Osteoblast (primary cell): ENCODE measurements around the gene SKAP1. TPM values are rescaled to one million over a fixed set of nuclear protein-coding genes. Genes with fewer than 3 reads are reported as not detected.
"Not testable (repeated sequence)": the region's sequence is repeated elsewhere in the genome, so short reads cannot be mapped to it uniquely, and the experiment has no call there.

Source experiments
- DNase-seq: peaks from one replicate; pipeline ENCODE4 v3.0.0; 2011; ENCODE audit warnings: low spot score, mixed read lengths; ENCODE audit not compliant: insufficient read length; ENCODE audit errors: missing footprints
- H2AFZ ChIP-seq: 2 replicates; pipeline ENCODE4 v1.6.0; 2011; ENCODE audit warnings: mild to moderate bottlenecking, low read length
- H3K27ac ChIP-seq: 2 replicates; pipeline ENCODE4 v1.5.1; 2011; ENCODE audit warnings: mild to moderate bottlenecking, low read depth, low read length, moderate library complexity
- H3K27me3 ChIP-seq: 2 replicates; pipeline ENCODE4 v1.6.0; 2012; ENCODE audit warnings: mild to moderate bottlenecking, control low read depth, inconsistent platforms, low read length, moderate library complexity; ENCODE audit not compliant: insufficient read depth
- H3K36me3 ChIP-seq: 2 replicates; pipeline ENCODE4 v1.5.1; 2011; ENCODE audit warnings: mild to moderate bottlenecking, low read length, control low read depth, moderate library complexity; ENCODE audit not compliant: insufficient read depth
- H3K4me1 ChIP-seq: 2 replicates; pipeline ENCODE4 v1.5.1; 2011; ENCODE audit warnings: mild to moderate bottlenecking, low read length, control low read depth, moderate library complexity; ENCODE audit not compliant: insufficient read depth
- H3K4me2 ChIP-seq: 2 replicates; pipeline ENCODE4 v1.6.0; 2011; ENCODE audit warnings: mild to moderate bottlenecking, low read length; ENCODE audit not compliant: insufficient read depth
- H3K4me3 ChIP-seq: fragments of 200-600 bp; sonication (generic); 3 replicates; pipeline ENCODE4 v1.5.1; 2012; ENCODE audit warnings: mild to moderate bottlenecking, low read length, inconsistent platforms; ENCODE audit not compliant: insufficient read depth
- H3K79me2 ChIP-seq: 2 replicates; pipeline ENCODE4 v1.6.0; 2012; ENCODE audit warnings: mild to moderate bottlenecking, low read length, control low read depth, inconsistent platforms; ENCODE audit not compliant: insufficient read depth
- H3K9me3 ChIP-seq: 2 replicates; pipeline ENCODE4 v1.5.1; 2011; ENCODE audit warnings: low read depth, low read length, control low read depth
- H4K20me1 ChIP-seq: 2 replicates; pipeline ENCODE4 v1.6.0; 2012; ENCODE audit warnings: mild to moderate bottlenecking, low read length, control low read depth; ENCODE audit not compliant: insufficient read depth
- total RNA-seq: library from RNA; depleted of rRNA; stranded (reverse); fragments of >200 nt; gene quantifications from 2 replicates; pipeline ENCODE4 v1.2.3, GENCODE V29; 2012
- TF ChIP-seq, protein P1 (sequence below): IDR thresholded peaks from 2 replicates; pipeline ENCODE4 v1.5.1; 2011; ENCODE audit warnings: mild to moderate bottlenecking, low read depth, low read length, moderate library complexity; ENCODE audit errors: extremely low read depth

The SKAP1 gene
- total RNA-seq, 1 donor, result not detected

DNA sequence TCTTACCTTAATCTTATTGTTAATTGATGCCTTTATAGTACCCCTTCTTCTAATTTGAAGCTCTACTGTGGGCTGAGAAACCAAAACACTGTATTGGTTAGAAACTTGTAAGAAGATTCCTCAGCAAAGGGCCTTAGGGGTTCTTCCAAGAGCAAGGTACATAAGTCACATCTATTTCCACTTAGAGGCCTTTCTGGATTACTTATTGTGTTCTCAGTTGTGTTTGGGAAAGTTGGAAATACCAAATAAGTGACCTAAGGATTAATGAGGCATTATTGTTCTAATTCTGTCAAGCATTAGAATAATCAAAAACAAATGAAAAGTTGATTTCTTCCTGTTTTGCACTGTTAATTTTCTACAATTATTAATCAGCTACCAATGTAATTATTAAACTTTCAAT lies 85.8 kb downstream of the SKAP1 start:
- TF ChIP-seq, protein P1, sequence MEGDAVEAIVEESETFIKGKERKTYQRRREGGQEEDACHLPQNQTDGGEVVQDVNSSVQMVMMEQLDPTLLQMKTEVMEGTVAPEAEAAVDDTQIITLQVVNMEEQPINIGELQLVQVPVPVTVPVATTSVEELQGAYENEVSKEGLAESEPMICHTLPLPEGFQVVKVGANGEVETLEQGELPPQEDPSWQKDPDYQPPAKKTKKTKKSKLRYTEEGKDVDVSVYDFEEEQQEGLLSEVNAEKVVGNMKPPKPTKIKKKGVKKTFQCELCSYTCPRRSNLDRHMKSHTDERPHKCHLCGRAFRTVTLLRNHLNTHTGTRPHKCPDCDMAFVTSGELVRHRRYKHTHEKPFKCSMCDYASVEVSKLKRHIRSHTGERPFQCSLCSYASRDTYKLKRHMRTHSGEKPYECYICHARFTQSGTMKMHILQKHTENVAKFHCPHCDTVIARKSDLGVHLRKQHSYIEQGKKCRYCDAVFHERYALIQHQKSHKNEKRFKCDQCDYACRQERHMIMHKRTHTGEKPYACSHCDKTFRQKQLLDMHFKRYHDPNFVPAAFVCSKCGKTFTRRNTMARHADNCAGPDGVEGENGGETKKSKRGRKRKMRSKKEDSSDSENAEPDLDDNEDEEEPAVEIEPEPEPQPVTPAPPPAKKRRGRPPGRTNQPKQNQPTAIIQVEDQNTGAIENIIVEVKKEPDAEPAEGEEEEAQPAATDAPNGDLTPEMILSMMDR, result no peak
- Histone ChIP-seq H2AFZ (no peak overlapping the region), H3K79me2 (no peaks in the 10 kb centered on the region), H3K9me3 (no peaks in the 10 kb centered on the region), H3K27ac (no peak overlapping the region), H3K4me3 (no peak overlapping the region), H3K4me1 (no peaks in the 10 kb centered on the region), H3K36me3 (no peaks in the 10 kb centered on the region), H4K20me1 (no peaks in the 10 kb centered on the region), H3K27me3 (peaks cover 60% of the 10 kb centered on the region), H3K4me2 (no peak overlapping the region)
- DNase-seq, result no peak

DNA sequence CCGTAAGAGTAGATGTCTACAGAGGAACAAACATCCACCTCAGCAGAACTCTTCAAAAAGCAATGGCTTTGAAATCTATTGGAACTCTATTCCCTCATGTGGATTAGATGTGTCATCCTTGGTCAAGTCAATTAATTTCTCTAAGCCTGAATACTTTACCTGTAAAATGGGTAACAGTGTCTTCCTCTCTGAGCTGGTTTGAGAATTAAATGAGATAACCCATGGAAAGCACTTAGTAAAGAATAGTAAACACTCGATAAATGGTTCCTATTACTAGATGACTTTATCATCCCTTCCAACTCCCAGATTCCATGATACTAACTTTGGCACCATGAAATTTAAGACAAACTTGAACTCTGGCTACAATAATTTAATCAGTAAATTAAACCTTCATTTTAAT lies 89.1 kb downstream of the SKAP1 start:
- no peaks in the 10 kb centered on the region for H3K79me2 ChIP-seq
- no peaks in the 10 kb centered on the region for H3K9me3 ChIP-seq
- TF ChIP-seq, protein P1, result no peak
- no peaks in the 10 kb centered on the region for H3K36me3 ChIP-seq
- H2AFZ ChIP-seq, result no peak overlapping the region
- H4K20me1 ChIP-seq, result no peaks in the 10 kb centered on the region
- no peak overlapping the region for H3K4me3 ChIP-seq
- H3K4me1 ChIP-seq, result no peaks in the 10 kb centered on the region
- H3K4me2 ChIP-seq, result no peak overlapping the region
- DNase-seq, result no peak
- peaks cover 71% of the 10 kb centered on the region for H3K27me3 ChIP-seq
- H3K27ac ChIP-seq, result no peak overlapping the region

DNA sequence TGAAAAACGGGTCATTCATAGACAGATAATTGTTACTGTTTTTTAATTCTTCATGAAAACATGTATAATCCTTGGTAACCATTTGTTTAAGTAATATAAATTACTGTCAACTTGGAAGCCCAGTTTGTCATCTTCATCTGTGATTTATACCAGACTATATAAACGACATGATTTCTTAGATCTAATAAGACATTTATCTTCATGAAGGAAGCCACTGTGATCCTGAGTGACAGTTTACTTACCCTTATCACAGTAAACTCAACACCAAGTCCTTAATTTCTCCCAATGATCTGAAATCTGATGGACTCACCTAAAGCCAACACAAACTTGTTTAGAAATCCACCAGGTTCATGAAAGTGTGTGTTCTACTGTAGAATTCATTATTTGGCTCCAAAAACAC lies 91.3 kb downstream of the SKAP1 start:
- no peaks in the 10 kb centered on the region for H3K79me2 ChIP-seq
- H3K4me2 ChIP-seq, result no peak overlapping the region
- H3K27me3 ChIP-seq, result peaks cover 67% of the 10 kb centered on the region
- H3K36me3 ChIP-seq, result no peaks in the 10 kb centered on the region
- TF ChIP-seq, protein P1, result no peak
- no peak for DNase-seq
- no peak overlapping the region for H3K27ac ChIP-seq
- no peaks in the 10 kb centered on the region for H3K4me1 ChIP-seq
- no peak overlapping the region for H2AFZ ChIP-seq
- no peaks in the 10 kb centered on the region for H4K20me1 ChIP-seq
- no peak overlapping the region for H3K4me3 ChIP-seq
- H3K9me3 ChIP-seq, result no peaks in the 10 kb centered on the region

DNA sequence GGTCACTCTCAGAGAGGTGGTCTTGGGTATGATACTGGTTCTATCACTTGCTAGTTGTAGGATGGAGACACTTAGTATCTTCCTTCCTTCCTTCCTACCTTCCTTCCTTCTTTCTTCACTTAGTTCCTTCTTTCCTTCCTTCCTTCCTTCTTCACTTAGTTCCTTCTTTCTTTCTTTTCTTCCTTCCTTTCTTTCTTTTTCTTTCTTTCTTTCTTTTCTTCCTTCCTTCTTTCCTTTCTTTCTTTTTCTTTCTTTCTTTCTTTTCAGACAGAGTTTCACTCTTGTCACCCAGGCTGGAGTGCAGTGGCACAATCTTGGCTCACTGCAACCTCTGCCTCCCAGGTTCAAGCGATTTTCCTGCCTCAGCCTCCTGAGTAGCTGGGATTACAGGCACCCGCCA lies 92.1 kb downstream of the SKAP1 start:
- not testable (repeated sequence) for H3K27ac ChIP-seq, H3K9me3 ChIP-seq, H2AFZ ChIP-seq, H3K4me2 ChIP-seq, H4K20me1 ChIP-seq, H3K4me1 ChIP-seq, H3K36me3 ChIP-seq, H3K79me2 ChIP-seq, DNase-seq, H3K4me3 ChIP-seq
- peaks cover 71% of the 10 kb centered on the region for H3K27me3 ChIP-seq
